HEK293 (cell line): ENCODE results near the gene PLS1.

Experiments used
- ZNF112 ChIP-seq: fragments of 450-650 bp; formaldehyde crosslinking; IDR thresholded peaks from 2 replicates; pipeline ENCODE4 v1.5.0; 2017; ENCODE audit warnings: missing biosample characterization, missing genetic modification characterization
- ZNF223 ChIP-seq: fragments of 450-650 bp; formaldehyde crosslinking; IDR thresholded peaks from 2 replicates; pipeline ENCODE4 v1.5.1; 2016; ENCODE audit warnings: missing biosample characterization, missing genetic modification characterization
- ZNF274 ChIP-seq, 2 experiments: fragments of 200-500 bp in 1 of 2; fragments of 450-650 bp in 1 of 2; sonication (Bioruptor generic) in 1 of 2; formaldehyde crosslinking in 1 of 2; IDR thresholded peaks; 2 replicates each; pipeline versions ENCODE4 v1.5.1 to v1.6.1; 2014 to 2016; ENCODE audit warnings: borderline replicate concordance in 1 of 2, inconsistent platforms in 1 of 2, low read length in 1 of 2, missing biosample characterization in 1 of 2, missing genetic modification characterization in 1 of 2
- ZNF416 ChIP-seq: fragments of 450-650 bp; formaldehyde crosslinking; IDR thresholded peaks from 2 replicates; pipeline ENCODE4 v1.5.1; 2016; ENCODE audit warnings: missing biosample characterization, missing genetic modification characterization
- ZNF660 ChIP-seq: fragments of 450-650 bp; IDR thresholded peaks from 2 replicates; pipeline ENCODE4 v1.5.1; 2018; ENCODE audit warnings: missing biosample characterization, mild to moderate bottlenecking, missing genetic modification characterization
- TF ChIP-seq, protein P1 (sequence below): fragments of 450-650 bp; formaldehyde crosslinking; IDR thresholded peaks from 2 replicates; pipeline ENCODE4 v1.5.1; 2016; ENCODE audit warnings: missing biosample characterization, missing genetic modification characterization
- TF ChIP-seq, protein P2 (sequence below): fragments of 450-650 bp; formaldehyde crosslinking; IDR thresholded peaks from 2 replicates; pipeline ENCODE4 v1.5.1; 2016; ENCODE audit warnings: missing biosample characterization, missing genetic modification characterization
- TF ChIP-seq, protein P3 (sequence below): fragments of 450-650 bp; formaldehyde crosslinking; IDR thresholded peaks from 2 replicates; pipeline ENCODE4 v1.5.1; 2017; ENCODE audit warnings: missing biosample characterization, missing genetic modification characterization

GRCh38 chr3:142723968-142724681, 127.9 kb downstream of the PLS1 start, which contains the start of gene TRPC1:
- TF ChIP-seq, protein P1, sequence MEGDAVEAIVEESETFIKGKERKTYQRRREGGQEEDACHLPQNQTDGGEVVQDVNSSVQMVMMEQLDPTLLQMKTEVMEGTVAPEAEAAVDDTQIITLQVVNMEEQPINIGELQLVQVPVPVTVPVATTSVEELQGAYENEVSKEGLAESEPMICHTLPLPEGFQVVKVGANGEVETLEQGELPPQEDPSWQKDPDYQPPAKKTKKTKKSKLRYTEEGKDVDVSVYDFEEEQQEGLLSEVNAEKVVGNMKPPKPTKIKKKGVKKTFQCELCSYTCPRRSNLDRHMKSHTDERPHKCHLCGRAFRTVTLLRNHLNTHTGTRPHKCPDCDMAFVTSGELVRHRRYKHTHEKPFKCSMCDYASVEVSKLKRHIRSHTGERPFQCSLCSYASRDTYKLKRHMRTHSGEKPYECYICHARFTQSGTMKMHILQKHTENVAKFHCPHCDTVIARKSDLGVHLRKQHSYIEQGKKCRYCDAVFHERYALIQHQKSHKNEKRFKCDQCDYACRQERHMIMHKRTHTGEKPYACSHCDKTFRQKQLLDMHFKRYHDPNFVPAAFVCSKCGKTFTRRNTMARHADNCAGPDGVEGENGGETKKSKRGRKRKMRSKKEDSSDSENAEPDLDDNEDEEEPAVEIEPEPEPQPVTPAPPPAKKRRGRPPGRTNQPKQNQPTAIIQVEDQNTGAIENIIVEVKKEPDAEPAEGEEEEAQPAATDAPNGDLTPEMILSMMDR (tag by site-specific recombination), result no peak
- TF ChIP-seq, protein P2, sequence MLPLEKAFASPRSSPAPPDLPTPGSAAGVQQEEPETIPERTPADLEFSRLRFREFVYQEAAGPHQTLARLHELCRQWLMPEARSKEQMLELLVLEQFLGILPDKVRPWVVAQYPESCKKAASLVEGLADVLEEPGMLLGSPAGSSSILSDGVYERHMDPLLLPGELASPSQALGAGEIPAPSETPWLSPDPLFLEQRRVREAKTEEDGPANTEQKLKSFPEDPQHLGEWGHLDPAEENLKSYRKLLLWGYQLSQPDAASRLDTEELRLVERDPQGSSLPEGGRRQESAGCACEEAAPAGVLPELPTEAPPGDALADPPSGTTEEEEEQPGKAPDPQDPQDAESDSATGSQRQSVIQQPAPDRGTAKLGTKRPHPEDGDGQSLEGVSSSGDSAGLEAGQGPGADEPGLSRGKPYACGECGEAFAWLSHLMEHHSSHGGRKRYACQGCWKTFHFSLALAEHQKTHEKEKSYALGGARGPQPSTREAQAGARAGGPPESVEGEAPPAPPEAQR (tag by site-specific recombination), result no peak
- TF ChIP-seq ZNF274 (IDR thresholded peaks at IDR 0.05; ENCODE audit: low read length) (no peak), ZNF274 (tag by site-specific recombination; IDR thresholded peaks at IDR 0.05; ENCODE audit: borderline replicate concordance) (no peak), ZNF660 (tag by site-specific recombination) (no peak; the same call in 1 of the 2 replicates), ZNF112 (tag by site-specific recombination) (no peak), ZNF223 (tag by site-specific recombination) (no peak), ZNF416 (no peak)
- TF ChIP-seq, protein P3, sequence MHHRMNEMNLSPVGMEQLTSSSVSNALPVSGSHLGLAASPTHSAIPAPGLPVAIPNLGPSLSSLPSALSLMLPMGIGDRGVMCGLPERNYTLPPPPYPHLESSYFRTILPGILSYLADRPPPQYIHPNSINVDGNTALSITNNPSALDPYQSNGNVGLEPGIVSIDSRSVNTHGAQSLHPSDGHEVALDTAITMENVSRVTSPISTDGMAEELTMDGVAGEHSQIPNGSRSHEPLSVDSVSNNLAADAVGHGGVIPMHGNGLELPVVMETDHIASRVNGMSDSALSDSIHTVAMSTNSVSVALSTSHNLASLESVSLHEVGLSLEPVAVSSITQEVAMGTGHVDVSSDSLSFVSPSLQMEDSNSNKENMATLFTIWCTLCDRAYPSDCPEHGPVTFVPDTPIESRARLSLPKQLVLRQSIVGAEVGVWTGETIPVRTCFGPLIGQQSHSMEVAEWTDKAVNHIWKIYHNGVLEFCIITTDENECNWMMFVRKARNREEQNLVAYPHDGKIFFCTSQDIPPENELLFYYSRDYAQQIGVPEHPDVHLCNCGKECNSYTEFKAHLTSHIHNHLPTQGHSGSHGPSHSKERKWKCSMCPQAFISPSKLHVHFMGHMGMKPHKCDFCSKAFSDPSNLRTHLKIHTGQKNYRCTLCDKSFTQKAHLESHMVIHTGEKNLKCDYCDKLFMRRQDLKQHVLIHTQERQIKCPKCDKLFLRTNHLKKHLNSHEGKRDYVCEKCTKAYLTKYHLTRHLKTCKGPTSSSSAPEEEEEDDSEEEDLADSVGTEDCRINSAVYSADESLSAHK, result no peak
